GM19438 (cell line): ENCODE data around the gene PRKN.
"Not testable (repeated sequence)": the region's sequence is repeated elsewhere in the genome, so short reads cannot be mapped to it uniquely, and the experiment has no call there.

ENCODE experiments used
- ATAC-seq: cut with Tn5 transposase; IDR thresholded peaks from one replicate; pipeline ENCODE4 v1.9.1; 2021; ENCODE audit warnings: low read depth; ENCODE audit not compliant: unreplicated experiment

The PRKN gene

GRCh38 chr6:162554531-162554930, 173.0 kb downstream of the PRKN start:
- ATAC-seq: no peak

- ATAC-seq: no peak
These were observed 180.7 kb downstream of the PRKN start for GRCh38 chr6:162546905-162547304.

- ATAC-seq: no peak
These were observed 184.3 kb downstream of the PRKN start for GRCh38 chr6:162543221-162543620.

GRCh38 chr6:162541019-162541601, 186.5 kb downstream of the PRKN start:
- no peak for ATAC-seq

GRCh38 chr6:162539321-162539720, 188.2 kb downstream of the PRKN start:
- no peak for ATAC-seq

- ATAC-seq: no peak
These were observed 188.9 kb downstream of the PRKN start for GRCh38 chr6:162538643-162539064.

GRCh38 chr6:162533009-162533400, 194.6 kb downstream of the PRKN start:
- no peak for ATAC-seq

GRCh38 chr6:162532283-162533008, 195.1 kb downstream of the PRKN start:
- ATAC-seq: no peak

GRCh38 chr6:162531391-162531790, 196.2 kb downstream of the PRKN start:
- not testable (repeated sequence) for ATAC-seq

GRCh38 chr6:162528538-162528937, 199.0 kb downstream of the PRKN start:
- no peak for ATAC-seq

GRCh38 chr6:162526960-162527359, 200.6 kb downstream of the PRKN start:
- ATAC-seq: no peak

GRCh38 chr6:162525181-162525580, 202.4 kb downstream of the PRKN start:
- ATAC-seq: no peak

- no peak for ATAC-seq
These were observed 214.8 kb downstream of the PRKN start for GRCh38 chr6:162512744-162513143.

- no peak for ATAC-seq
These were observed 230.2 kb downstream of the PRKN start for GRCh38 chr6:162497389-162497788.

- ATAC-seq: no peak
These were observed 233.6 kb downstream of the PRKN start for GRCh38 chr6:162493917-162494316.

GRCh38 chr6:162491637-162492036, 235.9 kb downstream of the PRKN start:
- no peak for ATAC-seq

GRCh38 chr6:162489101-162489976, 238.2 kb downstream of the PRKN start:
- ATAC-seq: no peak

- ATAC-seq: no peak
These were observed 239.1 kb downstream of the PRKN start for GRCh38 chr6:162488444-162488843.

- ATAC-seq: no peak
These were observed 242.1 kb downstream of the PRKN start for GRCh38 chr6:162485464-162485863.

GRCh38 chr6:162481938-162482337, 245.6 kb downstream of the PRKN start:
- no peak for ATAC-seq

- ATAC-seq: no peak
These were observed 246.2 kb downstream of the PRKN start for GRCh38 chr6:162481320-162481719.
